Measurements from ENCODE around the gene CACNA1B.
"Not testable (repeated sequence)": the region's sequence is repeated elsewhere in the genome, so short reads cannot be mapped to it uniquely, and the experiment has no call there.

DNA sequence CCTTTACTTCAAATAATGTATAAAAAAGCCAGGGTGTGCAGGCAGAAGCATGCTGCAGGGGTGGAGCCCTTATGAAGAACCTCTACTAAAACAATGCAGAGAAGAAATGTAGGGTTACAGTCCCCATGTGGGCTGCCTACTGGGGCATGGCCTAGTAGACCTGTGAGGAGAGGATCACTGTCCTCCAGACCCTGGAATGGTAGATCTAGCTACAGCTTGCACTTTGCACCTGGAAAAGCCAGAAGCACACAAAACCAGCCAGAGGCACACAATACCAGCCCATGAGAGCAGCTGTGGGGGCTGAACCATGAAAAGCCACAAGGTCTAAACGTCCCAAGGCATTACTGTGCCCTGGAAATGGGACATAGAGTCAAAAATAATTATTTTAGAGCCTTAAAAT lies 289.2 kb downstream of the CACNA1B start:
- not testable (repeated sequence) for TF ChIP-seq YY1 (IDR thresholded peaks at IDR 0.05; ENCODE audit: insufficient read depth, insufficient read length); ZNF274 (IDR thresholded peaks at IDR 0.05; ENCODE audit: low read depth, low read length)
